ENCODE results near the gene MYH9.

DNA sequence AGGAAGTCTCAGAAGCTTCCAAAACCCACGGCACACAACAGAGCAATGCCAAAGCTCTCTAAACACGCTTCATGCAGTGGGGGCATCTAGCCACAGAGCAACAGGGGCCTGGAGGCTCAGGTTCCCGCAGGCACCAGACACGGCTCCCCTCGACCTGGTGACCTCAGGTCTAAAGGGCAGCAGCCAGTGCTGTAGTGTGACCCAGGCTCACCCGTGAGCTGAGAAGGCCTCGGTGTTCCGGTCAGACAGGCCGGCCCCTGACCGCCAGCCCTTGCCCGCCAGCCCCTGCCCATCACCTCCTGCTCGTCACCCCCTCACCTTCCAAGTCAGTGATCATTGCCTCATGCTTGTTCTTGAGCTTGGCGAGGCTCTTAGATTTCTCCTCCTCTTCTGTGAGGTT lies 89.2 kb downstream of the MYH9 start:
- TF ChIP-seq NRF1 (IDR thresholded peaks at IDR 0.05; ENCODE audit: low read depth, low read length) (no peak), POLR2AphosphoS5 (IDR thresholded peaks at IDR 0.05; ENCODE audit: low read depth, low read length) (no peak), GATA2 (CRISPR knock-in tag; IDR thresholded peaks at IDR 0.05) (no peak), NFIC (IDR thresholded peaks at IDR 0.05; ENCODE audit: borderline replicate concordance) (no peak), YY1 (IDR thresholded peaks at IDR 0.05; ENCODE audit: low read depth) (no peak), CHD2 (IDR thresholded peaks at IDR 0.05; ENCODE audit: low read length, partially characterized antibody) (no peak), EZH2phosphoT487 (IDR thresholded peaks at IDR 0.05; ENCODE audit: borderline replicate concordance, low read depth) (no peak)
- TF ChIP-seq, protein P1, sequence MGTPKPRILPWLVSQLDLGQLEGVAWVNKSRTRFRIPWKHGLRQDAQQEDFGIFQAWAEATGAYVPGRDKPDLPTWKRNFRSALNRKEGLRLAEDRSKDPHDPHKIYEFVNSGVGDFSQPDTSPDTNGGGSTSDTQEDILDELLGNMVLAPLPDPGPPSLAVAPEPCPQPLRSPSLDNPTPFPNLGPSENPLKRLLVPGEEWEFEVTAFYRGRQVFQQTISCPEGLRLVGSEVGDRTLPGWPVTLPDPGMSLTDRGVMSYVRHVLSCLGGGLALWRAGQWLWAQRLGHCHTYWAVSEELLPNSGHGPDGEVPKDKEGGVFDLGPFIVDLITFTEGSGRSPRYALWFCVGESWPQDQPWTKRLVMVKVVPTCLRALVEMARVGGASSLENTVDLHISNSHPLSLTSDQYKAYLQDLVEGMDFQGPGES (IDR thresholded peaks at IDR 0.05; ENCODE audit: low read depth, low read length), result no peak
- TF ChIP-seq, protein P2, sequence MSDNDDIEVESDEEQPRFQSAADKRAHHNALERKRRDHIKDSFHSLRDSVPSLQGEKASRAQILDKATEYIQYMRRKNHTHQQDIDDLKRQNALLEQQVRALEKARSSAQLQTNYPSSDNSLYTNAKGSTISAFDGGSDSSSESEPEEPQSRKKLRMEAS (IDR thresholded peaks at IDR 0.05; ENCODE audit: low read depth), result no peak
- TF ChIP-seq, protein P3, sequence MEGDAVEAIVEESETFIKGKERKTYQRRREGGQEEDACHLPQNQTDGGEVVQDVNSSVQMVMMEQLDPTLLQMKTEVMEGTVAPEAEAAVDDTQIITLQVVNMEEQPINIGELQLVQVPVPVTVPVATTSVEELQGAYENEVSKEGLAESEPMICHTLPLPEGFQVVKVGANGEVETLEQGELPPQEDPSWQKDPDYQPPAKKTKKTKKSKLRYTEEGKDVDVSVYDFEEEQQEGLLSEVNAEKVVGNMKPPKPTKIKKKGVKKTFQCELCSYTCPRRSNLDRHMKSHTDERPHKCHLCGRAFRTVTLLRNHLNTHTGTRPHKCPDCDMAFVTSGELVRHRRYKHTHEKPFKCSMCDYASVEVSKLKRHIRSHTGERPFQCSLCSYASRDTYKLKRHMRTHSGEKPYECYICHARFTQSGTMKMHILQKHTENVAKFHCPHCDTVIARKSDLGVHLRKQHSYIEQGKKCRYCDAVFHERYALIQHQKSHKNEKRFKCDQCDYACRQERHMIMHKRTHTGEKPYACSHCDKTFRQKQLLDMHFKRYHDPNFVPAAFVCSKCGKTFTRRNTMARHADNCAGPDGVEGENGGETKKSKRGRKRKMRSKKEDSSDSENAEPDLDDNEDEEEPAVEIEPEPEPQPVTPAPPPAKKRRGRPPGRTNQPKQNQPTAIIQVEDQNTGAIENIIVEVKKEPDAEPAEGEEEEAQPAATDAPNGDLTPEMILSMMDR (IDR thresholded peaks at IDR 0.05), result no peak
- TF ChIP-seq, protein P4, sequence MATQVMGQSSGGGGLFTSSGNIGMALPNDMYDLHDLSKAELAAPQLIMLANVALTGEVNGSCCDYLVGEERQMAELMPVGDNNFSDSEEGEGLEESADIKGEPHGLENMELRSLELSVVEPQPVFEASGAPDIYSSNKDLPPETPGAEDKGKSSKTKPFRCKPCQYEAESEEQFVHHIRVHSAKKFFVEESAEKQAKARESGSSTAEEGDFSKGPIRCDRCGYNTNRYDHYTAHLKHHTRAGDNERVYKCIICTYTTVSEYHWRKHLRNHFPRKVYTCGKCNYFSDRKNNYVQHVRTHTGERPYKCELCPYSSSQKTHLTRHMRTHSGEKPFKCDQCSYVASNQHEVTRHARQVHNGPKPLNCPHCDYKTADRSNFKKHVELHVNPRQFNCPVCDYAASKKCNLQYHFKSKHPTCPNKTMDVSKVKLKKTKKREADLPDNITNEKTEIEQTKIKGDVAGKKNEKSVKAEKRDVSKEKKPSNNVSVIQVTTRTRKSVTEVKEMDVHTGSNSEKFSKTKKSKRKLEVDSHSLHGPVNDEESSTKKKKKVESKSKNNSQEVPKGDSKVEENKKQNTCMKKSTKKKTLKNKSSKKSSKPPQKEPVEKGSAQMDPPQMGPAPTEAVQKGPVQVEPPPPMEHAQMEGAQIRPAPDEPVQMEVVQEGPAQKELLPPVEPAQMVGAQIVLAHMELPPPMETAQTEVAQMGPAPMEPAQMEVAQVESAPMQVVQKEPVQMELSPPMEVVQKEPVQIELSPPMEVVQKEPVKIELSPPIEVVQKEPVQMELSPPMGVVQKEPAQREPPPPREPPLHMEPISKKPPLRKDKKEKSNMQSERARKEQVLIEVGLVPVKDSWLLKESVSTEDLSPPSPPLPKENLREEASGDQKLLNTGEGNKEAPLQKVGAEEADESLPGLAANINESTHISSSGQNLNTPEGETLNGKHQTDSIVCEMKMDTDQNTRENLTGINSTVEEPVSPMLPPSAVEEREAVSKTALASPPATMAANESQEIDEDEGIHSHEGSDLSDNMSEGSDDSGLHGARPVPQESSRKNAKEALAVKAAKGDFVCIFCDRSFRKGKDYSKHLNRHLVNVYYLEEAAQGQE (IDR thresholded peaks at IDR 0.05; ENCODE audit: low read depth, low read length), result no peak
- TF ChIP-seq, protein P5, sequence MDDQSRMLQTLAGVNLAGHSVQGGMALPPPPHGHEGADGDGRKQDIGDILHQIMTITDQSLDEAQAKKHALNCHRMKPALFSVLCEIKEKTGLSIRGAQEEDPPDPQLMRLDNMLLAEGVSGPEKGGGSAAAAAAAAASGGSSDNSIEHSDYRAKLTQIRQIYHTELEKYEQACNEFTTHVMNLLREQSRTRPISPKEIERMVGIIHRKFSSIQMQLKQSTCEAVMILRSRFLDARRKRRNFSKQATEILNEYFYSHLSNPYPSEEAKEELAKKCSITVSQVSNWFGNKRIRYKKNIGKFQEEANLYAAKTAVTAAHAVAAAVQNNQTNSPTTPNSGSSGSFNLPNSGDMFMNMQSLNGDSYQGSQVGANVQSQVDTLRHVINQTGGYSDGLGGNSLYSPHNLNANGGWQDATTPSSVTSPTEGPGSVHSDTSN (IDR thresholded peaks at IDR 0.05), result no peak
- TF ChIP-seq, protein P6, sequence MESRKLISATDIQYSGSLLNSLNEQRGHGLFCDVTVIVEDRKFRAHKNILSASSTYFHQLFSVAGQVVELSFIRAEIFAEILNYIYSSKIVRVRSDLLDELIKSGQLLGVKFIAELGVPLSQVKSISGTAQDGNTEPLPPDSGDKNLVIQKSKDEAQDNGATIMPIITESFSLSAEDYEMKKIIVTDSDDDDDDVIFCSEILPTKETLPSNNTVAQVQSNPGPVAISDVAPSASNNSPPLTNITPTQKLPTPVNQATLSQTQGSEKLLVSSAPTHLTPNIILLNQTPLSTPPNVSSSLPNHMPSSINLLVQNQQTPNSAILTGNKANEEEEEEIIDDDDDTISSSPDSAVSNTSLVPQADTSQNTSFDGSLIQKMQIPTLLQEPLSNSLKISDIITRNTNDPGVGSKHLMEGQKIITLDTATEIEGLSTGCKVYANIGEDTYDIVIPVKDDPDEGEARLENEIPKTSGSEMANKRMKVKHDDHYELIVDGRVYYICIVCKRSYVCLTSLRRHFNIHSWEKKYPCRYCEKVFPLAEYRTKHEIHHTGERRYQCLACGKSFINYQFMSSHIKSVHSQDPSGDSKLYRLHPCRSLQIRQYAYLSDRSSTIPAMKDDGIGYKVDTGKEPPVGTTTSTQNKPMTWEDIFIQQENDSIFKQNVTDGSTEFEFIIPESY (IDR thresholded peaks at IDR 0.05; ENCODE audit: borderline replicate concordance, low read depth), result no peak

All from SK-N-SH (cell line).